ENCODE measurements around the gene DNAH11.
"Not testable (repeated sequence)": the region's sequence is repeated elsewhere in the genome, so short reads cannot be mapped to it uniquely, and the experiment has no call there.

Gene DNAH11

DNA sequence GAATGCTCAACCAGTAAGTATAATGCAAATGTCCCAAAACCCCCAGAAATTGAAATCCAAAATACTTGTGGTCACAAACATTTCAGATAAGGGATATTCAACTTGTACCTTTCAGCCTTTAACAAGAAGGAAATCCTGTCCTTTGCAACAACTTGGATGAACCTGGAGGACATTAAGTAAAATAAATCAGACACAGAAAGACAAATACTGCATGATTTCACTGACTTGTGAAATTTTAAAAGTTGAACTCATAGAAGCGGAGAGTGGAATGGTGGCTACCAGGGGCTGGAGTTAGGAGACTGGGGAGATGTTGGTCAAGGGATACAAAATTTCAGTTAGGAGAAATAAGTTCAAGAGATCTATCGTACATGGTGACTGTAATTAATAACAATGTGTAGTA, 187.6 kb downstream of the DNAH11 start:
- no peak for DNase-seq

DNA sequence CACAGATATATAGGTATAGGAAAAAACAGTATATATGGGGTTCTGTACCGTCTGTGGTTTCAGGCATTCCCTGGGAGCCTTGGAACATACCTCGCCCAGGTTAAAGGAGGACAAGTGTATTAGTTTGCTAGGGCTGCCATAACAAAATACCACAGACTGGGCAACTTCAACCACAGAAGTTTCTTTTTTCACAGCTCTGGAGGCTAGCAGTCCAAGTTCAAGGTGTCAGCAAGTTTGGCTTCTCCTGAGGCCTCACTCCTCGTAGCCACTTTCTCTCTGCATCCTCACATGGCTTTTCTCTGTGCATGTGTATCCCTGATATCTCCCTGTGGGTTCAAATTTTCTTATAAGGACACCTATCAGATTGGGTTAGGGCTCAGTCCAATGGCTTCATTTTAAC, 189.1 kb downstream of the DNAH11 start:
- DNase-seq, result no peak

DNA sequence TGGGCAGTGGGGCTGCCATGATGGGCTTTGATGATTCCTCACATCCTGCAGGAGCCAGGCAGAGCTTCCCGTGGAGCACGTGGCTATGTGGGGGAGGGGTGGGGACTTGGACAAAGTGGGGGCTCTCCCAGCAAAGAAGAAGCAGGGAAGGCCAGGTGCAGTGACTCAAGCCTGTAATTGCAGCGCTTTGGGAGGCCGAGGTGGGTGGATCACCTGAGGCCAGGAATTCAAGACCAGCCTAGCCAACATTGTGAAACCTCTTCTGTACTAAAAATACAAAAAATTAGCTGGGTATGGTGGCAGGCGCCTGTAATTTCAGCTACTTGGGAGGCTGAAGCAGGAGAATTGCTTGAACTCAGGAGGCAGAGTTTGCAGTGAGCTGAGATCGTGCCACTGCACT, 190.1 kb downstream of the DNAH11 start:
- DNase-seq, result not testable (repeated sequence)

DNA sequence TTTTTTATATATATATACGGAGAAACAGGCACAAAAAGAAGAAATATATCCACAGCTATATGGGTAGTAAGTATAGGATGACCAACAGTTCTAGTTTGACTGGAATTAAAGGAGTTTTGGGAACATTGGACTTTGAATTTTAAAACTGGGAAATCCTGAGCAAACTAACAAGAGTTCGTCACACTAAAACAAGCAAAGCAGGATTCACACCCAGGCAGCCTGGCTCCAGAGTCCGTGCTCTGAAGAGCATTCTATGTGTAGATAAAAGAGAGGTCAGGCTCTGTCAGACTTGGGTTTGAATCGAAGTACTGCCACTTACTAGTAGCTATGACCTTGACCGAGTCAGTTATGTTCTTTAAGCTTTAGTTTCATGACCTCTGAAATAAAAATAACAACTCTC, 191.0 kb downstream of the DNAH11 start:
- DNase-seq, result no peak

DNA sequence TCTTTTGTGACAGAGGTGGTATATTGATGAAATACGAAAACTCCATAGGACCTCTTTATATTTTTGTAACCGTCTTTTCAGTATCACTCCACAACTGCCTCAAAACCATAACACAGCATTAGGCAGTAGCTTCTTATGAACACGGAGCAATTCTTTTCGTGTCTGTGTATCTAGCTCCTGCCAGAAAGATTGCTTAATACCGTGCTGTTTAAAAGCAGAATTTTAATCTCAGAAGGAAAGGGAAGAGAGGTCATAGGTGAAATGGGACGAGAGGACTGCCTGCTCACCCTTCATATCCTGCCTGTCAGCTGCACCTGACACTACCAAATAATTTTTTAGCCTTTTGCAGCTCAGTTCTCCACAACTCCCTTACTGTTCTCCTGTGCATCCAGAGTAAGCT, 200.7 kb downstream of the DNAH11 start:
- DNase-seq, result no peak

DNA sequence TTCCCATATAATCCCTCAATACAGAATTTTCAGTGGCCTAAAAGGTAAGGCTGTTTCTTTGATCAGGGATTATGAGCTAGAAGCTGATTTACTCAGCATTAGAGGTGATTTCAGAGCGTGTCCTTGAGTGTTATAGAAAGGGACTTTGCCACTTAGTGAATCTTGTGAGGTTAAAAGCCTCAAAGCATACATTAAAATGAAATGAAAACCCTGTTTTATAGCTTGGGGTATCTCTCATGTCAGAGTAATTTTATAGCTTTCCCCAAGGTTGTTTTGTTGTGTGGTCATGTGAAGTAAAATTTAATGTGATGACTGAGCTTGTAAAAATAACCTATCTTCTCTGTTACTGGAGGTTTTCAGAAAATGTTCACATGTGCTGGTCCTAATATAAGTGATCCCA, 204.1 kb downstream of the DNAH11 start:
- no peak for DNase-seq

DNA sequence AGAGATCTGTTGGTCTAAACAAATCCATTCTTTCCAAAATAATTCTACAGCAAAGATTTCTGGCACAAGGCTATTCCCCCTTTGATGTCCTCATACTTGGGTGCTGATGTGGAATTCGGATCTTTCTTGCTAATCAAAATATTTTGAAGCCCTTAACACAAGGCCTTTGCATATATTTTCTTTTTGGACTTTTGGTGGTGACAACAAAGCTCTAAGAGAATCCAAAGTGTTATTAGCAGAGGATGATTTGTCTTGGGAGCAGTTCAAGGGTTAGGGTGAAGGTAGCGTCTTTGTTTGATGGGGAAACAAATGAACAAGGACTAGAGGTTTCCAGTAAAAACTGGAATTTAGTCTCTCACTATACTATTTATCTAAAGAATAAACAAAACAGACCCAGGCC, 205.0 kb downstream of the DNAH11 start:
- DNase-seq, result no peak

DNA sequence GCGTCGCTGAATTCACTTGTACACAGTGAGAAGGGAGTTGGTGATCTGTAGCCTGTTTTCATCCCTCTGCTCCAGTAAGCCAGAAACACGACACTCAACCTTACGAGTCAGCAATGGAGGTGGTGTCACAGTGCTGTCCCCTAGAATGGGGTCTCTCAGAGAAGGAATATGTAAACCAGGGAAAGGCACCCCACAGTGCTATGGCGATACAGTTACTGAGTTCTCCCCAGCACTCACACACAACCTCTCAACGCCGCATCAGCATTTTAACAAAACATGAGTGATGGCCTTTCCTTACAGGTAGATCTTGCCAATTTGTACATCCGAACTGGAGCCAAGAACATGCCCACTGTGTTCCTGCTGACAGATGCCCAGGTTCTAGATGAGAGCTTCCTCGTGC, 206.5 kb downstream of the DNAH11 start:
- DNase-seq, result no peak

DNA sequence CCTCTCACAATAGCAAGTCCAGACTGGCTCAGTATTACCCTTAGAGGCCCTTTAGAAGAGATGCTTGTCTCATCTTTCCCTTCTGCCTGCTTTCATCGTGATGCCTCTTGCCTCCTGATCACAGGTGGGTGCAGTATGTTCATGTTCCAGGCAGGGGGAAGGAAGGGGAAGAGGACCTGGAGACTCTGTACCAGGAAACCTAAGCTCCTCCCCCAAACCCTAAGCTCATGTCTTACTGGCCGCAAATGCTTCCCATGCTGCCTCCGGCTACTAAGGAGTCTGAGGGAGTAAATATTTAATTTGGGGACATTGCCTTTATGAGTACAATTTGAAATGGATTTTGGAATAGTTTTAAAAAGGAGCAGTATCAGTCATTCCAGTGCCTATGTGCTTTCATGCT, 210.2 kb downstream of the DNAH11 start:
- DNase-seq, result no peak

GRCh38 chr7:21754963-21755362, 212.1 kb downstream of the DNAH11 start:
- DNase-seq, result no peak

DNA sequence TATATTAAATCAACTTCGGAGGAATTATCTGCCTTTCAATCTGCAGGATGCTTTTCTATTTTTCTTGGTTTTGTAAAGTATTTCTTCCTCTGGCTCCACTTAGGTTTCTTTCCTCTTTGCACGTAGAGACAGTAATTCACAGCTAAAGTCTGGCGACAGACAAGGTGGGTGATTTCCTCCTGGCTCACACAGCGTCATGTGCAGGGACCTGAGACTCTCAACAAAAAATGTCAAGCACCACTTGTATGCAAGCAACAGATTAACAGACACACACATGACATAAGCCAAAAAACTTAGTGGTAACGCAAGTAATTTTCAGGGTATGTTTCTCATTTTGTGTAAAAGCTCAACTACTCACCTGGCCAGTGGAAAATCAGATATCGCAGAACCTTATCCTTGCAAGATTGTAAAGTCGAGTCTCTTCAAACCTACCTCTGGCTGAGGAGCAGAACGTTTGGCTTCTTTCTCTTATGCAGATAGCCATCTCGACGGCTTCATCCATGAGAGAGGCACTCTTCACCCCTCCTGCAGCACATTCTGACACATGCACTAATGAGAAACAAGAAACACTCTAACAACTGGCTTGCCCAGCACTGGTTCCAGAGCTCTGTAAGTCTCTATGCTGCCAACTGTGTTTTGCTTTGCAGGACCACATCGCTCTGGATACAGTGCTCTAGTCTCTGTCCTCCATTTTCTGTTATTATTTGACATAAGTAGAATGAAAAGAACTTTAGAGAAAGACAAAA, 214.9 kb downstream of the DNAH11 start:
- no peak for DNase-seq

DNA sequence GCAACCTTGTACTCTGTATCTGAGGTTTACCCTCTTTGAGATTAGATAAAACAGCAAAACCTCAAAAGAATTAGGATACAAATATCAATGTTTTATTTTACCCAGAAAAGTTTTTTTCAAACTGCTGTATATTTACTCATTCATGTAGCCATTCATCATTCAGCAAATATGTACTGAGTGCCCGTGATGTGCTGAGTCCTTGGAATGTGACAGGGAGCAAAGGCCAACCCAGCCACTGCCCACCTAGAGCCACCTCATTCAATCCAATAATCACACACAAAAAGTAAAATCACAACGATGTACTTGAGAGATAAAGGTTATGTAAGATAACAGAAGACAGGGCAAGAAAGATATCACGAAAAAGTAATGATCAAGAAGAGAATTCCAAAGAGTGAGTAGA, 215.4 kb downstream of the DNAH11 start:
- no peak for DNase-seq

- DNase-seq, result no peak
These were observed 219.6 kb downstream of the DNAH11 start for GRCh38 chr7:21762469-21762868.

DNA sequence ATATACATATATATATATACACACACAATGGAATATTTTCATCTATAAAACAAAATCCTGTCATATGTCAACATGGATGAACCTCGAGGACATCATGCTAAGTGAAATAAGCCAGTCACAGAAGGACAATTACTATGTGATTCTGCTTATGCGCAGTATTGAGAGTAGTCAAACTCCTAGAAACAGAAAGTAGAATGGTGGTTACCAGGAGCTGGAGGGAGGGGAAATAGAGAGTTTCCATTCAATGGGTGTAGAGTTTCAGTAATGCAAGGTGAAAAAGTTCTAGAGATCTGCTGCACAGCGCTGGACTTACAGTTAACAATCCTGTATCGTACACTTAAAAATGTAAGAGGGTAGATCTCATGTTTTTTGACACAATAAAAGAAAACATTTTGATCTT, 221.0 kb downstream of the DNAH11 start:
- DNase-seq, result no peak

GRCh38 chr7:21766218-21766617, 223.4 kb downstream of the DNAH11 start:
- no peak for DNase-seq

DNA sequence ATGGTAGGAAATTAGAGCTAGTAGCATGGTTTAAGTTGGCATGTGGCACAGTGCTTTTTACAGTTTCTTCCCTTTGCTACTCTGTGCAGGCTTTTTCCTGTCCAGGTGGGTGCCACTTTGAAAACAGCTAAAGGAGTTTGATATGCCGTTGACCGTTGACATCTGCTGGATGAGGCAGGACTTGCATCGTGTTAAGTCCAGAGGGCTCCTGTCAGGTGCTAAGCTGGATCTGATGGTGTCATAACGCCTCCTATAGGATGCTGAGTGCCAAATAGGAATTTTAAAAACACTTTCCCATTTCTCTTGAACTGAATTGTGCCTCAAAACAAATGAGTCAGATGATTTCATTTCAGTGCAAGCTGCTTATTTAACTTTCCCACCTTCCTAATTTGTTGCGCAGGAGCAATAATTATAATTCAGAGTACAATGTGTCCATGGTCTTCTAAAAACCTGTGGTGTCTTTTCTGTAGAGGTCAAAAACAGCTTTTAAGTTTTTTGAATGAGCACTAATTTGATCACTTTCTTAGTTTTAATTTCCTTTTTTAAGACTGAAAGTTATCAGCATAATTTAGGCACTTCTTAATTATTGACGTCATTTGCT, 224.6 kb downstream of the DNAH11 start:
- peak; percentile 21 for DNase-seq

GRCh38 chr7:21768279-21768678, 225.4 kb downstream of the DNAH11 start:
- DNase-seq, result no peak

DNA sequence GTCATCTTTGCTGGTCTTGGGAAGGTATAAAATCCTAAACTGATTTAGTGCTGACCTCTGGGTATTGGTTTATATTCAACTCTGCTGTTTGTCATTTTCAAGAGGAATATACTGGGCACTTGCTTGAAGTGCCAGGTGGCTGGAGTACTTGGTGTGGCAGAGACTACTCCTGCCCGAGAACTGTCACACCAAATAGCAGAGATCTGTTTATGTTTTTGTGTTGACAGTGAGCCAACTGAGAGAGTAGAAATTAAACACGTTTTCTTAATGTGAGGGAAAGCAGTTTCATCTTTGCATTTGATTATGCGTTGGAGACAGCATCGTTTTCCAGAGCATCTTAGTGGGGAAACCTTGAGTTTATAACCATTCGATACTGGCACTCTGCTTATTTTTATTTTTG, 228.4 kb downstream of the DNAH11 start:
- no peak for DNase-seq

GRCh38 chr7:21771906-21772610, 229.2 kb downstream of the DNAH11 start:
- no peak for DNase-seq

DNA sequence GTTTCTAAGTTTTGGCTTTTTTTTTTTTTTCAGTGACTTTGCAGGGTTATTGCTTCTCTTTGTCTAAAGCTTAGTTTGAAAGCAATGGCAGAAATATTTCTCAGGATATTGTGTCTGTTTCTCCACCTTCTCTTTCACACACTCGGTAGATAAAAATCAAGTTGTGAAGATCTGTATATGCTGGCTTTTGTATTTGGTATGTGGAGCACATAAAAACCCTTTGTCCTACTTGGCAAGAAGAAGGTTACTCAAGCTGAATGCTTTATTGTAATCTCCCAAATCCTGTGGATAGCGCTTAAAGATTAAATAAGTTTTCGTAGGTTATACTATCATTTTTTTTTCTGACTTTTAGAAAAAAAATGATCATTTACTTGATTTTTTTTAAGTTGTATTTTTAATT, 230.5 kb downstream of the DNAH11 start:
- DNase-seq, result no peak

DNA sequence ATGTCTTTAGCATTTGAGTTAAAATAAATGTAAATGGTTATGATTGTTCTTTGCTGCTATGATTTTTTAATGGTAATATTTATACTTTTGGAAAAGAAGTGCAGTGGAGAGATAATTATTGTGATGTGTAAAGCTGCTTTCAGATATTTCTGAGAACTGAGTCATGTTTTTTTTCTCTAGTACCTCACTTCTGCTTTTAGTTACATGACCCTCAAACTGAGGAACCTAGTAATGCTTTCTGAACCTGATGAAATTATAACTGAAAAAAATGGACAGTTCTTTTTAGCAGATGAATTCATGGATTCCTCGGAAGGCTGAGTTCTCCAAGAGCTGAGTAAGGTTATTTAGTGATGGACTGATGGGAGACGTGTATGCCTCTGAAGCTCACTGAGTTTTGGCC, 235.1 kb downstream of the DNAH11 start:
- no peak for DNase-seq

DNA sequence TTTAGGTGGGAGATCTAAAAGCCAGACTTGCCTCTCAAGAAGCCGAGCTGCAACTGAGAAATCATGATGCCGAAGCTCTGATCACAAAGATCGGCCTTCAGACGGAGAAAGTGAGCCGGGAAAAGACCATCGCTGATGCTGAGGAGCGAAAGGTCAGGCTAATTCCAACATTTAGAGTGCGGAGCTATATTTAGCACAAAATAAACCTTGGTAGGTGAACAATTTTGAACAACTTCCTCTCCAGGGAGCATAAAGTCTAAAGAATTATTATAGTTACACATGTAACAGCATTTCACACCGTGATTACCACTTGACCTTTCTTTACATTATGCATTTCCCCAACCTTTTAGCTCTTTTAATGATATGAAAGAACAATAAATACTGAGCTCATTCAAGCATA, 236.1 kb downstream of the DNAH11 start:
- DNase-seq, result no peak

- no peak for DNase-seq
These were observed 240.2 kb downstream of the DNAH11 start for GRCh38 chr7:21782996-21783395.

- DNase-seq, result no peak
These were observed 242.2 kb downstream of the DNAH11 start for GRCh38 chr7:21784989-21785388.

Measured in GDM1 (cell line).